Fibroblast of skin of abdomen (primary cell): ENCODE data around the gene STK33. TPM values are rescaled to one million over a fixed set of nuclear protein-coding genes. Genes with fewer than 3 reads are reported as not detected.
A peak's percentile ranks its signal among the peaks of the same experiment; 100 is the strongest.

Experiments
- DNase-seq: peaks from one replicate; pipeline ENCODE4 v3.0.0-alpha.2; 2013
- polyA plus RNA-seq, 2 experiments: library from polyadenylated mRNA; unstranded; fragments of 120-200 nt; gene quantifications; one replicate each; pipeline ENCODE4 v1.2.1, GENCODE V29; 2013; ENCODE audit not compliant: insufficient read length in 2 of 2

Gene STK33
- polyA plus RNA-seq (2013, experiment 1 of 2; ENCODE audit: insufficient read length), result 6.8 TPM
- 6.8 TPM for polyA plus RNA-seq (2013, experiment 2 of 2; ENCODE audit: insufficient read length)

DNA sequence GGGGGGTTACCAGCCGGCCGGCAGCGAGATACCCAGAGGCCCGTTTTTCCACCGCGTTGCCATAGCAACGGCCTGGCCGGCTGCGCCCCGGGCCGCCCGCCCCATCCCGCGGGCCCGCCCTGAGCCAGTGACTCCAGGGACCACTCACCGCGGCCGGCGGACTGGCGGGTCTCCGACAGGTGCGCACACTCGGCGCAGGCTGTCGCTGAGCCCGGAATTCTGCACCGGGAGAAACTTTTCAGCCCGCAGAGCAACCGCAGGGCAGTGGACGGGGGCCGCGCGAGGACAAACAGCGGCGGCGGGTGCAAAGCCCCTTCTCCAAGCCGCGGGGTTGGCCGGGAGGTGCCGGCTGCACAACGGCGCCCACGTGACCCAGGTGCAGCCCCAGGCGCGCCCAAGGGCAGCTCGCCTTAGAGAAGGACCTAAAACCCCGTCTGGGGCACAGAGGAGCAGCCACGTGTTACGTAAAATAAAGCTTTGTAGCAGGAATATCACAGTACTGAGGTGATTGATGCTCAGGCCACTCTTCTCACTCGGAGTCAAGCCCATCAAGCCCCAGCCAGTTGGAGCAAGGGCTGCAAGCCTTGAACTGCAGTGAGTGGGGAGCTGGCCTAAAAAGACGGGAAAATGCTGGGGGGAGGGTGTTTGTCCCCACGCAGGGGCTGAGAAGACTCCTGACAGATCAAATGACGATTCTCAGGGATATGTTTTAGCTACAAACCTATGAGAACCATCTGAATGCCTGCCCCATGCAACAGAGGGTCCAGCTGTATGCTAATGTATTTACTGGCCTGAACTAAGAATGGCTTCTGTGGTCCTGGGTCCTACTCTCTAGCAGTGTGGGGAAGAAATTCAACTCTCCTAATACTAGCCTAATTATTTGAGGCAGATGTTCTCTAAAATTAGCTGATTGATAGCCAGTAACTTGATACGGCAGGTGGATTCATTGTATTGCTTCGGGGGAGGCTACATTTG, at the start of gene STK33:
Gene STK33, minus strand, starts transcription at position 294 of the 975 bp plus-strand sequence. CDS start 119,323 bp downstream, outside the sequence.
- peak; percentile 49 for DNase-seq

DNA sequence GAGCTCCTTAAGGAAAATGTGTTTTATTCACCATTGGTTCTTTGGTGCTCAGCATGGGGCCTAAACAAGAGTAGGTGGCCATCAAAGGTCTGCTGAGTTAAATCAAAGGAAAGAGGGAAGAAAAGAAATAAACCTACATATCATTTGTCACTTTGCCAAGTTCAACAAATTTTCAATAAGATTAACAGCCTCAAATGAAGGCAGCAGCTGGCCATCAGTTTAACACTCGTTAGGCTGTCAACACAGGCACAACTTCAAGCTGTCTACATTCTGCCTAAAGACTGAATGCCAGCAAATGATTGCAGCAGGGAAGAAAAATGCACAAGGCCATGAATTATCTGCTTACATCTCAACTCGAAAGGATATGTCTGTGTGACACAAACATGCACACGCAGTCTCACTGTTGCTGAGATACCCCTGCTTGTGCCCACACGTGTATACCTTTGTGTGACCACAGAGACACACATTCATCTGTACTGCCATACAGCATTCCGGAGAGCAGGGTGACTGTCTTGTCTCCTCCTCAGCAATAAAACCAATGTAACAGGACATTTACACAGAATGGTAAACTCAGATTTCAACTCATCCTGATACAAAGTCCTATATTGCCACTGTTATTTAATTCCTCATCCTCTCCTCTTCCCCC, 48.3 kb upstream of the STK33 start:
- peak; percentile 56 for DNase-seq

DNA sequence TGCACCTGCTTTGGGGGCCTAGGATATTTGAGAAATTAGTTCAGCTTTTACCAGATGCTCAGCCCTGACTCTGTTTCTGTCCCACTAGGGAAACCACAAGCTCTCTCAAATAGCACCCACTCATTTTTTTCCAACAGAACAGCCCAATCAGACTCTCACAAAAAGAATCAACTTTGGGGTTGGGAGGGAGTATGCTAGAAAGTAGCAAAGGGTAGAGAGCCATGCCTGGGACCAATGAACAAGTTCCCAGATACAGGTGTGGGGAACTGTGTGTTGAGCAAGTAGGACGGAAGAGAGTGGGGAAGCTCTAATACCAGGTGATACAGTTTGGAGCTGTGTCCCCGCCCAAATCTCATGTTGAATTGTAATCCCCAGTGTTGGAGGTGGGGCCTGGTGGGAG, 47.3 kb upstream of the STK33 start:
- DNase-seq, result no peak

DNA sequence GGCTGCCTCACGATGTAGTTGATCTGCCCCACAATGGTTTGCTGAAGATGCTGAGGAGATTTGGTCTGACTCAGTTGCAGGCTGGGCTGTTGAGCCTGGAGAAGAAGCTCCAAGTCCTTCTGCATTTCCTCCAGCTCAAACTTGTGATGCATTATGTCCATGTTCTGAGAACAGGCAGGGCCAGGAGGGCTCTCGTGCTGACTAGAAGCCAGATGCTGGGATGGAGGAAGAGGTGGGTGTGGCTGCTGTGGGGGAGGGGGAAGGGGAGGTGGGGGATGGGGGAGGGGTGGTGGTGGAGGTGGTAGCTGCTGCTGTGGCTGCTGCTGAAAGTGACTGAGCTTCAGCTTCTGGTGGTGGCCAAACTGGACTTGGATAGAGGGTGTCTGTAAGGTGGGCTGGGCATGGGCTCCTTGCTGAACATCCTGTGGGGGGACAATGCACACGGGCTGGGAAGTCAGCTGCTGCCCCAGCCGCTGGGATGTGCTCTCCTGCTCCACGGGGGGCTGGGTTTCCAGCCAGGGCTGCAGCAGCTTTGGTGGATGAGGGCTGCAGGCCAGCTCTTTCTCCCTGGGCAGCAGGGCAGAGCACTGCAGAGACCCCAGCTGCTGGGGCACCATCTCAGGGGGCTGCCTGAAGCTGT, 46.4 kb upstream of the STK33 start:
- no peak for DNase-seq

- no peak for DNase-seq
Measured at GRCh38 chr11:8639655-8640054, 45.6 kb upstream of the STK33 start.

GRCh38 chr11:8638300-8638699, 44.3 kb upstream of the STK33 start:
- DNase-seq, result peak; percentile 44

DNA sequence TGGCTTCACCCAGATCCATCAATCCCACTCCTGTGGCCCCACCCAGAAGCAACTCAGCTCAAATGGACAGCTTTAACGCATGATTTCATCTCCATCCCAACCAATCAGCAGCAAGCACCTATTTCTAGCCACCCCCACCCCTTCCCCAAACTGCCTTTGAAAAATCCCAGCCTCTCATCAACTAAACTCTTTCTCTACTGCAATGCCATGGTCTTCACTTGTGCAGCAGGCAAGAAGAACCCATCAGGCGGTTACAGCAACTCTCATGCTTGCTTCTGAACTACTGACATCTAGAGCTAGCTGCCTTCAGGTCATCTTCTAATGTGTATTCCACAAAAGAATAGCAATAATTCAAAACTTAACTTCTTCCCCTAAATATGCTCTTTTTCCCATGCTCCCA, 42.1 kb upstream of the STK33 start:
- DNase-seq, result no peak

GRCh38 chr11:8634498-8634897, 40.5 kb upstream of the STK33 start:
- DNase-seq, result no peak

- DNase-seq, result peak; percentile 85
Measured at GRCh38 chr11:8631395-8632118, 37.5 kb upstream of the STK33 start.

DNA sequence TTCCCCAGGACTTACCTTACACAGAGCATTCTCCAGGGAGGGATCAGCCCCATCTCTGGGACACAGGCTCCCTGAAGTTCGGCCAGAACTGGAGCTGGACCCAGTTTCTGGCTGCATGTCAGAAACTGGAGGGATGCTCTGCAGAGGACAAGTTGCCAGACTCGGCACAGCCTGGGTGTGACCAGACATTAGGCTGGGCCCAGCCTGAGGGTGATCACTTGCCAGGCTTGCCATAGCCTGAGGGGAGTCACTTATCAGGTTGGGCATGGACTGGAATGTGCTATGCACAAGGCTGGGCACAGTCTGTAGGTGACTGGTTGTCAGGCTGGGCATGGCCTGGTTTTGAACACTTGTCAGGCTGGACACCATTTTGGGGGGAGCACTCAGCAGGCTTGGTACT, 30.7 kb upstream of the STK33 start:
- DNase-seq, result no peak

- no peak for DNase-seq
Measured at GRCh38 chr11:8621147-8621546, 27.1 kb upstream of the STK33 start.

GRCh38 chr11:8617063-8617462, 23.0 kb upstream of the STK33 start:
- no peak for DNase-seq

GRCh38 chr11:8615291-8616032, 21.4 kb upstream of the STK33 start:
- no peak for DNase-seq

GRCh38 chr11:8614497-8614896, 20.5 kb upstream of the STK33 start:
- DNase-seq, result no peak

DNA sequence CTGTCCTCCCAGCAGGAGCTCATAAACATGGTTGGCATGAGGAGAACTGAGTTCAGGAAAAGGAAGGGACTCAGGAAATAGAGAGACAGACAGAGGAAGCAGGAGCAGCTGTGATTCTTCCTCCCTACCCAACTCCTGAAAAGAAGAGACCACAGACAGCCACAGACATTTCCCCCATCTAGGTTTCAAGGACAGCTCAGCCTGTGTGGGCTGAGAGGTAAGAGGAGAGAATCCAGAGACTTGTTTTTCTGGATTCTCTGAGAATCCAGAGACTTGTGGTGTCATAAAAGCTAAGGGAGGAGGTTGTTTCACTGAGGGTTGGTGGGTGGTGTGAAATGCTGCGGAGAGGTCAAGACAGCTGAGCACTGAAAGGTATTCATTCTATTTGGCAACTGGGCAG, 19.0 kb upstream of the STK33 start:
- DNase-seq, result peak; percentile 6

DNA sequence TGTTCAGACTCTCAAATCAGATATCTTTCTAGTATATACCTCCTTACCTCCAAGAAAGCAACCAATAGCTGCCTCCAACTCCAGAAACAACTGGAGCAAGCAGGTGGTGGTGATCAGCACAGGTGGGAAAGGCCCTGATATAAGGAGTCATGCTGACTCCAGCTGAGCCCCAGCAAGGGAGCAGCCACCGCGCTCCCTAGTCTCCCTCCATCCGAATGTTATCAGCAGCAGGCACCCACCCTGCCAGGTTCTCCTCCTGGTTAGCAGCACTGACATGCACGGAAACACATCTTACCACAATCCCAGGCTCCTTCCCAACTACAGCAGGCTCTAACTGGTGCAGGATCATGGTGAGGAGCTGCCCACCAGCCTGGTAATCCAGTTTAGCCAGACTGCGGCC, 18.5 kb upstream of the STK33 start:
- no peak for DNase-seq

GRCh38 chr11:8610532-8611116, 16.6 kb upstream of the STK33 start:
- DNase-seq, result peak; percentile 39

- peak; percentile 8 for DNase-seq
Measured at GRCh38 chr11:8608652-8609051, 14.6 kb upstream of the STK33 start.

GRCh38 chr11:8605971-8606563, 12.0 kb upstream of the STK33 start:
- peak; percentile 32 for DNase-seq

- peak; percentile 100 for DNase-seq
Measured at GRCh38 chr11:8604078-8604723, 10.2 kb upstream of the STK33 start.
